Glomerular visceral epithelial cell (primary cell): ENCODE measurements around the gene C3orf22.
"Not testable (repeated sequence)": the region's sequence is repeated elsewhere in the genome, so short reads cannot be mapped to it uniquely, and the experiment has no call there.

Experiments
- DNase-seq: peaks from one replicate; pipeline ENCODE4 v3.0.0-alpha.2; 2016; ENCODE audit errors: extremely low spot score

The C3orf22 gene, protein sequence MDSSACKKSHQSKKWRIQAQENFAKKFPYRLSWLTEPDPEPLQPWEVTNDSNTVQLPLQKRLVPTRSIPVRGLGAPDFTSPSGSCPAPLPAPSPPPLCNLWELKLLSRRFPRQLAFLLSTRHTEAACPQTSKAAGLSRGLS

GRCh38 chr3:126558336-126559071 lies at the start of gene C3orf22:
C3orf22 (minus strand) TSS chr3:126558932; CDS start chr3:126553390, 5,542 bp downstream.
- DNase-seq: no peak

- peak; percentile 18 for DNase-seq
Measured at GRCh38 chr3:126607214-126607908, 48.6 kb upstream of the C3orf22 start.

DNA sequence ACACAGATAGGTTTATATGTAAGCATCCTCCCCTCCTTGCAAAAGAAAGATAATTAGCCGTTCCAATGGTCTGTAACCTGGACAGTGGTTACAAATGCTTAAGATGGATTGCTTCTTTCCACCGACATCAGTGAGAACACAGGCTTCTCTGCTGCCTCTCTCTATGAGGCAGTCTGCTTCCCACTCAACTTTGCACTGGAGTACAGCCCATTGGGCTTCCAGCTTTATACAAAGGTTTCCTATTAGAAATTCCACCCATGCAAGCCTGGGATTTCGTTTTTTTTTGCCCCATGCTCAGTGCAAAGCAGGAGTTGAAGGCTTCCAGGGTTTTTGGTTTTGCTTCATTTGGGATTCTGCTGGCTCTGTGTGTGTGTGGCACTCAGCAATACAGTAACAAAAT lies 47.3 kb upstream of the C3orf22 start:
- DNase-seq: no peak

DNA sequence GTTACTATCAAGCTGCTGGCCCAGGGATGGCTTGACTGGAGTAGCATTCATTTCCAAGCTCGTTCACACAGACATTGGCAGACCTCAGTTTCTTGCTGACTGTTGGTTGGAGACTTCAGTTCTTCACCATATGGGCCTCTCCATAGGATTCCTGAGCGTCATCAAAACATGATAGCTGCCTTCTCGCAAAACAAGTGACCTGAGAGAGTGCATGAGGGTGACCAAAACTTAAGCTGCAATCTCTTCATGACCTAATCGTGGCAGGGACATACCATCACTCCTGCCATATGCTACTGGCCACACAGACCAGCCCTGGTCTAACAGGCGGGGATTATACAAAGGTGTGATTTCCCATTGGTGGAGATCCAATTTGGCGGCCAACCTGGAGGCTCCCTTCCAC lies 46.0 kb upstream of the C3orf22 start:
- DNase-seq: no peak

- DNase-seq: no peak
Measured at GRCh38 chr3:126599101-126599500, 40.4 kb upstream of the C3orf22 start.

DNA sequence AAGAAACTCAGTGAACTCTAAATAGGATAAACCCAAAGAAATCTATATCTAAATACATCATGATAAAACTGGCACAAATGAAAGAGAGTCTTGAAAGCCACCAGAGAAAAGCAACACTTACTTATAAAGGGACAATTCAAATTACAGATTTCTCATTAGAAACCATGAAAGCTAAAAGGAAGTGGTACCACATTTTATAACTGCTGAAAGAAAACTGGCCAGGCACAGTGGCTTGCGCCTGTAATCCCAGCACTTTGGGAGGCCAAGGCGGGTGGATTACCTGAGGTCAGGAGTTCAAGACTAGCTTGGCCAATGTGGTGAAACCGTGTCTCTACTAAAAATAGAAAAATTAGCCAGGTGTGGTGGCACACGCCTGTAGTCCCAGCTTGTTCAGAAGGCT lies 36.7 kb upstream of the C3orf22 start:
- not testable (repeated sequence) for DNase-seq

- DNase-seq: not testable (repeated sequence)
Measured at GRCh38 chr3:126591515-126591914, 32.8 kb upstream of the C3orf22 start.

GRCh38 chr3:126582311-126582710 lies 23.6 kb upstream of the C3orf22 start:
- no peak for DNase-seq

DNA sequence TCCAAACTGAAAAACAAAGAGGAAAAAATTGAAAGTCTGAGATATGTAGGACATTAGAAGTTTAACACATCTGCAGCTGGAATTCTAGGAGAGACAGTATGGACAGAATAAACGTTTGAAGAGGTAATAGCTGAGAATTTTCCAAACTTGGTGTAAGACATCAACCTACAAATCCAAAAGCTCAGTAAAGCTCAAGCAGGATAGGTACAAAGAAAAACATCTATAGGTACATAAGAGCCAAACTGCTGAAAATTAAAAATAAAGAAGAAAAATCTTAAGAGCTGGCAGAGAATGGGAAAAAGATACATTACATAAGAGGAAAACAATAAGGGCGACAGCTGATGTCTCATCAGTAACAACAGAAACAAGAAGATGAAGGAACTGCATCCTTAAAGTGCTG lies 22.8 kb upstream of the C3orf22 start:
- DNase-seq: no peak

DNA sequence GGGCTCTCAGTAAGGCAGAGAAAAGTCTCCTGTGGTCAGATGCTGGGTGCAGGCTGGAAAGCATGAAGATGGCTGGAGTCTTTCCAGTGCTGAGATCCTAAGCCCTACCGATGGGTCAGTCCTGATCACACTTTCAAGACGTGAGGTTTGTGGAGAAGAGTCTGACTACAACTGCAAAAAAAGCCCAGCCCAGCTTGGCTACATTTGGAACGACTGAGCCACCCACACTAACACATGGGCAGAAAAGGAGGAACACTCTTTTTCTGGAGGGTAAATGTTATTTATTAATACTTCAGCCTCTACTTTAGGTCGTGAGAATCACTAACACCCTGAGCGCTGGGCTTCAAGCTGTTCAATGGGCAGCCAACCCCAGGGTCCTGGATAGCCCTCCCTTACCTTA lies 22.0 kb upstream of the C3orf22 start:
- no peak for DNase-seq

- DNase-seq: no peak
Measured at GRCh38 chr3:126578702-126579101, 20.0 kb upstream of the C3orf22 start.

- DNase-seq: no peak
Measured at GRCh38 chr3:126577261-126577660, 18.5 kb upstream of the C3orf22 start.

- DNase-seq: no peak
Measured at GRCh38 chr3:126573492-126574117, 14.9 kb upstream of the C3orf22 start.

- DNase-seq: no peak
Measured at GRCh38 chr3:126571078-126571477, 12.3 kb upstream of the C3orf22 start.

DNA sequence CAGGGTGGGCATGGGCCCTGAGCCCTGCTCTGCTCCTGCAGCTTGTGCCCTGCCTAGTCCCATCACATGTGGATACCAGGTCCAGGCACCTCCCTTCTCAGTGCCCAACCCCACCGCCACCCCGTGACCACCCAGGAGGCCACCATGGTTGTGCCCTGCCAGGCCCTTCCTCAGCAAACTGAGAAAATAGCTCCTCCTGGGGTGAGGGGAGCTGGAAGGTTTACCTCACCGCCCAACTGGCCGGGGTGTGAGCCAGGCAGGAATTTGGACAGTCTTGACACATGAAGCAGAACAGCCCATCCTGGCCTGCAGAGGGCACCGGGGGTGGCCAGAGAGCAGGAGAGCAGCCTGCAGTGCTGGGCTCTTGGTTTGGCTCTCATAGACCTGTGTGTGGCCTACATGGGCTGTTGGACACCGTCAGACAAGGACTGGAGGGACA lies 11.4 kb upstream of the C3orf22 start:
- no peak for DNase-seq

DNA sequence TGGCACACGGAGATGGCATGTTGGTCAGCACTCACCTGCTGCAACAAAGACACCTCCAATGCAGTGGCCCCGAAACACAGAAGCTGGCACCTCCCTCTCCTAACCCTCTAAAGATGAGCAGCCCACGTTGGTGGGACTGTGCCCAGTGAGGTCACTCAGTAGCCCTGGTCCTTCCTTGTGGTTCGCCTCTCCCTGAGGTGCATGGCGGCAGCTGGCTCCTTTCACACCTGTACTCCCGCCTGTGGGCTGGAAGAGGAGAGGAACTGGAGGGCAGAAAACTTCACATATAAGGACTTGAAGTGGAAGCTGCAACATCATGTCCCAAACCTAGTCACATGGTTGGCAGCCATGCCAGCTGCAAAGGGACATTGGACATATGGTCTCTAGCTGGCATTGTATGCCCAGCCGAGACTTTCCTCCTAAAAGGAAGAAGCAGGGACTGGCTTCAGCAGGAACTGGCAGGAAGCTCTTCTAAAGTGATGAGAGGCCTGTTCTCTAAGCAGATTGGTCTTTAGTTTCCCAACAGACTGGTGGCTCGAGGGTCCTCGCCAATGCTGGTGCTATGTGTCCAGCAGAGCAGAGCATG lies 10.8 kb upstream of the C3orf22 start:
- DNase-seq: no peak

DNA sequence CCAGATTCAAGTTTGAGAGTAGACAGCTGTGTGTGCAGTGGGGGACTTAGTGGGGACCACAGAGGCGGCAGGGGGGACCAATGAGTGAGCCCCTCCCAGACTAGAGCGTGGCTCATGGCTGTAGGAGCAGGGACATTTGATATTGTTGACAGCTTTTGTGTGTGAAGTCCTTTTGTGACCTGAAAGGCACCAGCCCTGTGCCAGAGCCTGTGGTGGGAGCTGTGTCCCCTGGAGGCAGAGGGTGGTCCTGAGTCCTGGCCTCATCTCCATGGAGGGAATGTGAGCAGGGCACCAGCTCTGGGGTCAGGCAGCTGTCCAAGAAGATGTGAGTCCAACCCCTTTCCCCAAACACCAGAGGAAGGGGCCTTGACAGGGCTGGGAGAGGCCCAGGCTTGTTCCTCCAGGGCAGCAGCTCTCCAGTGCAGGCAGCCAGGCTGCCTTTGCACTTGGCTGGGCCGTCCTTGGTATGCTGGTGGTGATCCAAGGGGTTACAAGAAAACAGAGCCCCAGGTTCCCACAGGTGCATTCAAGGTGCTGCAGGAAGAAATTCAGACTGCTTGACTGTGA lies 10.1 kb upstream of the C3orf22 start:
- no peak for DNase-seq

- DNase-seq: peak; percentile 31
Measured at GRCh38 chr3:126567696-126568438, 9.1 kb upstream of the C3orf22 start.

GRCh38 chr3:126562737-126563276 lies 4.1 kb upstream of the C3orf22 start:
- no peak for DNase-seq

- DNase-seq: no peak
Measured at GRCh38 chr3:126557761-126558160, 971 bp downstream of the C3orf22 start.

DNA sequence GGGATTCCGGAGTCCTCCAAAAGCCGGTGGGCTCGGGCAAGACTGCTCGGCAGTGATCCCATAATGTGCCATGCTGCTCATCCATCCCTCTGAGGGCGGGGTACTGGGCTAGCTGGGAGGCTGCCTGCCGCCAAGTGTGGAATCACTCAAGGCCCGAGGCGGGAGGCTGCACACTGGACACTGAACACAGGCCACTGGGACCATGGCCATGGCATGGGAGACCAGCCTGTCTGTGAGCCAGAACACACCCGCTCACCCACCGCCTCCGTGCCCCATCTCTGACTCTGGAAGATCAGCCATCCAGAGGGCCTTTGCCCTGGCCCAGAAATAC lies 1.4 kb downstream of the C3orf22 start:
- no peak for DNase-seq
